ENCODE measurements around the gene SYT9.

SYT9 gene

GRCh38 chr11:7251836-7252682 lies at the start of gene SYT9:
Gene SYT9 (plus strand): TSS chr11:7251904. CDS start chr11:7252187, 283 bp downstream.
- DNase-seq (ENCODE audit: low read depth in 2 of 2) = peak; percentile 1

- no peak for DNase-seq (ENCODE audit: low read depth in 2 of 2)
Measured at GRCh38 chr11:7202412-7202811, 49.3 kb upstream of the SYT9 start.

GRCh38 chr11:7204778-7205177 lies 46.9 kb upstream of the SYT9 start:
- DNase-seq (ENCODE audit: low read depth in 2 of 2) = peak; percentile 68

GRCh38 chr11:7208391-7208790 lies 43.3 kb upstream of the SYT9 start:
- DNase-seq (ENCODE audit: low read depth in 2 of 2) = no peak

GRCh38 chr11:7219491-7219890 lies 32.2 kb upstream of the SYT9 start:
- DNase-seq (ENCODE audit: low read depth in 2 of 2) = no peak

- no peak for DNase-seq (ENCODE audit: low read depth in 2 of 2)
Measured at GRCh38 chr11:7220636-7221035, 31.1 kb upstream of the SYT9 start.

GRCh38 chr11:7222619-7223018 lies 29.1 kb upstream of the SYT9 start:
- no peak for DNase-seq (ENCODE audit: low read depth in 2 of 2)

- DNase-seq (ENCODE audit: low read depth in 2 of 2) = no peak
Measured at GRCh38 chr11:7239877-7240276, 11.8 kb upstream of the SYT9 start.

GRCh38 chr11:7245341-7245740 lies 6.4 kb upstream of the SYT9 start:
- no peak for DNase-seq (ENCODE audit: low read depth in 2 of 2)

GRCh38 chr11:7246179-7246578 lies 5.5 kb upstream of the SYT9 start:
- no peak for DNase-seq (ENCODE audit: low read depth in 2 of 2)

GRCh38 chr11:7250166-7250565 lies 1.5 kb upstream of the SYT9 start:
- no peak for DNase-seq (ENCODE audit: low read depth in 2 of 2)

- DNase-seq (ENCODE audit: low read depth in 2 of 2) = no peak
Measured at GRCh38 chr11:7251487-7251835, 243 bp upstream of the SYT9 start.

- DNase-seq (ENCODE audit: low read depth in 2 of 2) = no peak
Measured at GRCh38 chr11:7252683-7253213, 1.0 kb downstream of the SYT9 start.

GRCh38 chr11:7253800-7254199 lies 2.1 kb downstream of the SYT9 start:
- DNase-seq (ENCODE audit: low read depth in 2 of 2) = no peak

- no peak for DNase-seq (ENCODE audit: low read depth in 2 of 2)
Measured at GRCh38 chr11:7254731-7255291, 3.1 kb downstream of the SYT9 start.

- DNase-seq (ENCODE audit: low read depth in 2 of 2) = no peak
Measured at GRCh38 chr11:7256943-7257342, 5.2 kb downstream of the SYT9 start.

- DNase-seq (ENCODE audit: low read depth in 2 of 2) = no peak
Measured at GRCh38 chr11:7257724-7258123, 6.0 kb downstream of the SYT9 start.

GRCh38 chr11:7261578-7261977 lies 9.9 kb downstream of the SYT9 start:
- no peak for DNase-seq (ENCODE audit: low read depth in 2 of 2)

GRCh38 chr11:7262672-7263071 lies 11.0 kb downstream of the SYT9 start:
- no peak for DNase-seq (ENCODE audit: low read depth in 2 of 2)

GRCh38 chr11:7263842-7264241 lies 12.1 kb downstream of the SYT9 start:
- DNase-seq (ENCODE audit: low read depth in 2 of 2) = no peak

GRCh38 chr11:7268758-7269157 lies 17.1 kb downstream of the SYT9 start:
- peak in 1 of 2 experiments; percentile 30 for DNase-seq (ENCODE audit: low read depth in 2 of 2)

- no peak for DNase-seq (ENCODE audit: low read depth in 2 of 2)
Measured at GRCh38 chr11:7270233-7270865, 18.6 kb downstream of the SYT9 start.

GRCh38 chr11:7272373-7272772 lies 20.7 kb downstream of the SYT9 start:
- DNase-seq (ENCODE audit: low read depth in 2 of 2) = no peak
